ENCODE results near the gene VIT. TPM values are rescaled to one million over a fixed set of nuclear protein-coding genes. Genes with fewer than 3 reads are reported as not detected.

The VIT gene
- total RNA-seq, 1 experiment from 2014 or later = not detected

GRCh38 chr2:36704475-36705150 lies 8.1 kb downstream of the VIT start:
- no peak for DNase-seq (ENCODE audit: low spot score)
- in situ Hi-C loops (cut with HindIII; ENCODE audit: low sequenced_read_pairs) = no loop called here

- no peak for DNase-seq (ENCODE audit: low spot score)
- in situ Hi-C loops (cut with HindIII; ENCODE audit: low sequenced_read_pairs) = no loop called here
Measured at GRCh38 chr2:36705326-36706020, 9.0 kb downstream of the VIT start.

DNA sequence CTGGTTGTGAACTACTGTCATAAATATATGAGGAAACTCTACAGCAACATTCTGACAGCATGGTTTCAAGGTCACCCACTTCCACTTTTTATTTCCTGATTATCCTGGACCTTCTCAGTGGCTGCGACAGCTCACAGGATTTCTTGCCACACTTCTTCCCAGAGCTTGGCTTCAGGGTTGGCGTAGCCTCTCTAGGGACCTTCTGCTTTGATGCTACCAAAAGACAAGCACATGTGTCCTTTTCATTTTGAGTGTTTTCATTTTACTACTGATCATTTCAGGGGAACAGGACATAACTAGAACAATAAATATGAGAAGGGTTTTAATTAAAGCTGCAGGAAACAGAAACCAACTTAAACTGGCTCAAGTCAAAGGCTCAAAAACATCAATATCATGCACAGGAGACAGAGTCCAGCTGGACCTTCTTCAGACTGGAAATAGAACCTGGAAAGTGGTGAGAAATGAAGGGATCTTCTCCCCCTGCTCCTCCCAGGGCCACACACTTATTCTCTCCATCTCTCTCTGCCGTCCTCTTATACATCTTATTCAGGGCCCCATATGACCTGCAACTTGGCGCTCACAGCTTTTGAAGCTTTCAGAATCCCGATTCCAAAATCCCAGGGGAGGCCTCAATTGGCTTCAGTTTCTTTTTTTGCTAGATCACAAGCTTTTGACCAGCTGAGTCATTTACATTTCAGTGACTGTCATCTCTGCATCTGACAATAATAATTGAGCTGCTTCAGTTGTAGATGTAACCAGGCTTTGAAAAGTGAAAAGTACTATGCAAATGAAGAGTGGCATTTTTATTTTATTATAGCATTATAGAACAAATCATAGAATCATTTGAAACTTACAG lies 9.7 kb downstream of the VIT start:
- in situ Hi-C loops (cut with HindIII; ENCODE audit: low sequenced_read_pairs) = no loop called here
- no peak for DNase-seq (ENCODE audit: low spot score)

- no peak for DNase-seq (ENCODE audit: low spot score)
- in situ Hi-C loops (cut with HindIII; ENCODE audit: low sequenced_read_pairs) = no loop called here
Measured at GRCh38 chr2:36707050-36707449, 10.5 kb downstream of the VIT start.

GRCh38 chr2:36708041-36708741 lies 11.7 kb downstream of the VIT start:
- in situ Hi-C loops (cut with HindIII; ENCODE audit: low sequenced_read_pairs) = no loop called here
- DNase-seq (ENCODE audit: low spot score) = no peak

- in situ Hi-C loops (cut with HindIII; ENCODE audit: low sequenced_read_pairs) = no loop called here
- no peak for DNase-seq (ENCODE audit: low spot score)
Measured at GRCh38 chr2:36710858-36711515, 14.5 kb downstream of the VIT start.

DNA sequence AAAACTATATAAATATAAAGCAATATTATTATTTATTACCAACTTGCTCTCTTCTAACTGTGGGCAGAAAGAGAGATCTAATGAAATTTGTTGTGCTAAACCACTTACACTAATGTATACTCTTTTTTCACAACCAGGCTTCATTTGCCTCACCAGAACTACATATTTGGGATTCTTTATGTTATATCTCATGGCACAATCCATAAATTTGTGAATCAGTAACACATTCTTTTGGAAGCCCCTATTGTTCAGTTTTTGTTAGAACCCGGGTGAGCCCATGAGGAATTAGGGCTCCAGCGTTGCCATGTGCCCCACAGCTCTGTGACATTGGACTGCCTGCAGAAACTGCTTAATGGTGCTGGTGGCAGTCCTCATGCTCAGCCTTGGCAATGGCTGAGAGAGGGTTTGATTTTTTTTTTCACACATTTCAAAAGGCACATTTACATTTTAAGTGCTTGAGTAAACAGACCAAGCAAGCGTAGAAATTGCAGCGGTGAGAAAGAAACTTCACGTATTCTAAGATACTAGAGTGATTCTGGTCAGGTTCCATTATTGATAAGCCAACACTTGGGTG lies 15.3 kb downstream of the VIT start:
- in situ Hi-C loops (cut with HindIII; ENCODE audit: low sequenced_read_pairs) = no loop called here

DNA sequence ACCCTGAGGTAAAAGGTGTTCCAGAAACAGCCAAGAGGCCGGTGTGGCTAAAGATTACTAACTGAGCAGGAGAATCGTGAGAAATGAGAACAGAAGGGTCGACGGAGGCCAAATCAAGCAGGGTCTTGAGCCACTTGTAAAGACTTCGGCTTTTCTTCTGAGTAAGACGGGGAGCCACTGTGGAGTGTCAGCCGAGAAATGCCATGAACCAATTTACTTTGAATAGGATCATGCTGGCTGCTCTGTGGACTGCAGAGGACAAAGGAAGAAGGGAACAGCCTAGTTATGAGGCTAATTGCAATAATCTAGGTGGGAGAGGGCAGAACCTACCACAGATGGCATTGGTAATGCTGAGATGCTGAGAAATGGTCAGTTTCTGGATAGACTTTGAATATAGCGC lies 16.8 kb downstream of the VIT start:
- DNase-seq (ENCODE audit: low spot score) = no peak
- in situ Hi-C loops (cut with HindIII; ENCODE audit: low sequenced_read_pairs) = no loop called here

More for the DNA sequence above, 15.3 kb downstream of the VIT start:
- DNase-seq (ENCODE audit: low spot score) = no peak

- in situ Hi-C loops (cut with HindIII; ENCODE audit: low sequenced_read_pairs) = no loop called here
- DNase-seq (ENCODE audit: low spot score) = no peak
Measured at GRCh38 chr2:36716111-36716510, 19.6 kb downstream of the VIT start.

GRCh38 chr2:36717603-36718266 lies 21.2 kb downstream of the VIT start:
- no peak for DNase-seq (ENCODE audit: low spot score)
- in situ Hi-C loops (cut with HindIII; ENCODE audit: low sequenced_read_pairs) = no loop called here

- in situ Hi-C loops (cut with HindIII; ENCODE audit: low sequenced_read_pairs) = no loop called here
- DNase-seq (ENCODE audit: low spot score) = no peak
Measured at GRCh38 chr2:36727550-36727949, 31.0 kb downstream of the VIT start.

GRCh38 chr2:36729067-36729466 lies 32.6 kb downstream of the VIT start:
- DNase-seq (ENCODE audit: low spot score) = no peak
- in situ Hi-C loops (cut with HindIII; ENCODE audit: low sequenced_read_pairs) = no loop called here

DNA sequence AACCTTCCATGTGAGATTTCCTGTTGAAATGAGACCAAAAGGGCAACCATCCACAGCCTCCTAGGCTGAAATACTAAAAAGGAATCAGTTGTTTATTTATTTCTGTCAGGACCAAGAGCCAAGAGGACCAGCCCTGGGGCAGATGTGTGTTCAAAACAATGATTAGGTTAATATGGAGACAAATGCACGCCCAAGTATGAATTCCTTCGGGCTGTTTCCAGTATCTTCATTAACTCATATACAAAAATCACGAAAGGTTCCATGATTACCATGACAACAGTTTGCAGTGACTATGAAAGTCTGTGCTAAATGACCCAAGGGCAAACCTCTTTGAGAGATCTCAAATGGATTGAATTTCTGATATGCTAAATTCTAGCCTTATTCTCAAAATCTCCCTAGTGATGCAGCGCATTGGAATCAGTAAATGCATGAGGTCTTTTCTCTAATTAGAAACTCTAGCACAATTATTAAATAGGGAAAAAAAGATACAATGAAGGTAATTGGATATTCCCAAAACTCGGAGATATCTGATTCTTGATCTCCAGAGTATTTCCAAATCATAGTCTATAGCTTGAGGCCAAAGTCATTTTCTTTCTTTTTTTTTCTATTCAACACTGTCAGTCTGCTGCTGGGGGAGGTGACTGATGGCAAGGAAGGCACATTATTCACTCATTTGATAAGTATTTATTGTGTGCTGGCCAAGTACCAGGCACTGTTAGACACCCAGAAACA lies 35.6 kb downstream of the VIT start:
- no peak for DNase-seq (ENCODE audit: low spot score)
- in situ Hi-C loops (cut with HindIII; ENCODE audit: low sequenced_read_pairs) = no loop called here

DNA sequence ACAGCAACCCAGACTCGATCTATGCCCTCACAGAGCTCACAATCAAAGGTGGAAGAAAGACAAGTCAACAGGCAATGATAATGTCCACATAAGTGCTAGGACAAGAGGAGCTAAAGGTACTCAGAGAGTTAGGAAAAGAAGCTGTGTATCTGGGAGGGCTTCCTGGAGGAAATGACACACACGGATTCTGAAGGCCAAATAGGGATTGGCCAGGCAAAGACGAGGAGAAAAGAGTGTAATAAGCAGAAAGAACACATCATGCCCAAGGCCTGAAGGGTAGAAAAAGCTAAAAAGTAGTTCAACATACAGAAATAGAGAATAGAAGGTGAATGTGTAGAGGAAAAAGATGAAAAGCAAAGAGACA lies 36.1 kb downstream of the VIT start:
- DNase-seq (ENCODE audit: low spot score) = no peak
- in situ Hi-C loops (cut with HindIII; ENCODE audit: low sequenced_read_pairs) = no loop called here

GRCh38 chr2:36733215-36733614 lies 36.7 kb downstream of the VIT start:
- DNase-seq (ENCODE audit: low spot score) = no peak
- in situ Hi-C loops (cut with HindIII; ENCODE audit: low sequenced_read_pairs) = no loop called here

GRCh38 chr2:36734304-36734703 lies 37.8 kb downstream of the VIT start:
- in situ Hi-C loops (cut with HindIII; ENCODE audit: low sequenced_read_pairs) = no loop called here
- DNase-seq (ENCODE audit: low spot score) = no peak

GRCh38 chr2:36737131-36737750 lies 40.7 kb downstream of the VIT start:
- no peak for DNase-seq (ENCODE audit: low spot score)

More at GRCh38 chr2:36737131-36737750, 40.7 kb downstream of the VIT start:
- in situ Hi-C loops (cut with HindIII; ENCODE audit: low sequenced_read_pairs) = no loop called here

Data from G401 (cell line).